ENCODE results near the gene SMCO3. TPM values are rescaled to one million over a fixed set of nuclear protein-coding genes. Genes with fewer than 3 reads are reported as not detected.

SMCO3 gene
- total RNA-seq, 2 donors from 2014 or later = 2.2 TPM; not detected in 1

DNA sequence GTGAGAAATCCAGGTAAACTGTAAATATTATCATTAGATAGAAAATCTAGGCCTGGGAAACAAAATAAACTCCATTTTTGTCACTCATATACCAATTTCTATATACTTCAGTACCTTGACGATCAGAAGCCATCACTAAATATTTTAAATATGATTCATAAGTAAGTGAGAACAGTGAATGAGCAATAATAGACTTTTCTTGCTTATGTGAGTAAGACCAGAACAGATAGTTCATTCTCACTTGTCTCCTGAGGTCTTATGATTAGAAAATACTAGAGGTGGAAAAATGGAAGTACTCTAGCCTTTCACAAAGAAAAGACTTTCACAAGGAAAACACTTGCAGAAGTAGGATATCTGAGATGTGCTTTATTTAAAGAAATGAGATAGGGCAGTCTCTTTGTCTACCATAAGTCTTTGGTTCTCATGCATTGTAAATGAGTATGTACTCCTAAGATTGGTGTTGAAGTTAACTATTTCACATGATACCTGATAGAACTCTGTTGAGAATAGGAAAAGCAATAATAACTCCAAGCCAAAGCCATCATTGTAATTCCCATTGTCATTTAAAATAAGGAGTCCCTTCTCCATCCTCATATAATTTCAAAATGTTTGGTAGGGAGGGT, 10.1 kb upstream of the SMCO3 start:
- TF ChIP-seq POLR2AphosphoS5 (IDR thresholded peaks at IDR 0.05) (no peak), POLR2A (IDR thresholded peaks at IDR 0.05) (no peak)
- TF ChIP-seq, protein P1, sequence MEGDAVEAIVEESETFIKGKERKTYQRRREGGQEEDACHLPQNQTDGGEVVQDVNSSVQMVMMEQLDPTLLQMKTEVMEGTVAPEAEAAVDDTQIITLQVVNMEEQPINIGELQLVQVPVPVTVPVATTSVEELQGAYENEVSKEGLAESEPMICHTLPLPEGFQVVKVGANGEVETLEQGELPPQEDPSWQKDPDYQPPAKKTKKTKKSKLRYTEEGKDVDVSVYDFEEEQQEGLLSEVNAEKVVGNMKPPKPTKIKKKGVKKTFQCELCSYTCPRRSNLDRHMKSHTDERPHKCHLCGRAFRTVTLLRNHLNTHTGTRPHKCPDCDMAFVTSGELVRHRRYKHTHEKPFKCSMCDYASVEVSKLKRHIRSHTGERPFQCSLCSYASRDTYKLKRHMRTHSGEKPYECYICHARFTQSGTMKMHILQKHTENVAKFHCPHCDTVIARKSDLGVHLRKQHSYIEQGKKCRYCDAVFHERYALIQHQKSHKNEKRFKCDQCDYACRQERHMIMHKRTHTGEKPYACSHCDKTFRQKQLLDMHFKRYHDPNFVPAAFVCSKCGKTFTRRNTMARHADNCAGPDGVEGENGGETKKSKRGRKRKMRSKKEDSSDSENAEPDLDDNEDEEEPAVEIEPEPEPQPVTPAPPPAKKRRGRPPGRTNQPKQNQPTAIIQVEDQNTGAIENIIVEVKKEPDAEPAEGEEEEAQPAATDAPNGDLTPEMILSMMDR (IDR thresholded peaks at IDR 0.05) = no peak

DNA sequence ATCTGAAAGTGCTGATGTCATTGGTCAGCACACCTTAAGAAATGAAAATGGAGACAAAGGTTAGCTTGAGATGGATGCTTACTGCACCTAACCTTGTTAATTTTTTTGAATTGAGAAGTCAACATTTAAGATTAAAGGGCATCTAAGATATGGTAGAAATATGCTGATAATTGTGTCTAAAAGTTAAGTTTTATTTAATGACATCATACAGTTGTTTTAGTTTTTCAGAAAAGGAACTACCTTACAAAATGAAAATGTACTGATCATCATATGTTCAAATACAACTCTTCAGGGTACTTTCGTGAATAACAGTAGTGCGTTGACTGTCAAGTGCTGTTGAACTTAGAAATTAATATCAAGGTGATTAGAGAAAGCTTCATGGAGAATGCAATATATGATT, 2.5 kb downstream of the SMCO3 start:
- intact Hi-C loops (cut with DNase I) = no loop called here
- DNase-seq (ENCODE audit: low spot score) = no peak
- Histone ChIP-seq H3K36me3 (no peaks in the 10 kb centered on the region), H3K4me1 (replicated peaks) (no peaks in the 10 kb centered on the region), H3K27ac (no peak overlapping the region), H3K4me3 (no peak overlapping the region), H3K9me3 (no peaks in the 10 kb centered on the region), H3K27me3 (replicated peaks; ENCODE audit: insufficient read depth) (no peaks in the 10 kb centered on the region)
- 93% methylated on average over 2 of the region's 2 CpGs for WGBS
- TF ChIP-seq, protein P1 (IDR thresholded peaks at IDR 0.05) = no peak
- TF ChIP-seq POLR2A (IDR thresholded peaks at IDR 0.05) = no peak
- no peak for TF ChIP-seq POLR2AphosphoS5 (IDR thresholded peaks at IDR 0.05)

More for the DNA sequence above, 10.1 kb upstream of the SMCO3 start:
- intact Hi-C loops (cut with DNase I) = no loop called here
- no peak overlapping the region for H3K27ac ChIP-seq
- WGBS = 86% methylated on average over 1 of the region's 1 CpG
- H3K4me3 ChIP-seq = no peak overlapping the region
- no peaks in the 10 kb centered on the region for H3K9me3 ChIP-seq
- no peaks in the 10 kb centered on the region for H3K27me3 ChIP-seq (replicated peaks; ENCODE audit: insufficient read depth)
- DNase-seq (ENCODE audit: low spot score) = no peak
- no peaks in the 10 kb centered on the region for H3K4me1 ChIP-seq (replicated peaks)
- H3K36me3 ChIP-seq = no peaks in the 10 kb centered on the region

DNA sequence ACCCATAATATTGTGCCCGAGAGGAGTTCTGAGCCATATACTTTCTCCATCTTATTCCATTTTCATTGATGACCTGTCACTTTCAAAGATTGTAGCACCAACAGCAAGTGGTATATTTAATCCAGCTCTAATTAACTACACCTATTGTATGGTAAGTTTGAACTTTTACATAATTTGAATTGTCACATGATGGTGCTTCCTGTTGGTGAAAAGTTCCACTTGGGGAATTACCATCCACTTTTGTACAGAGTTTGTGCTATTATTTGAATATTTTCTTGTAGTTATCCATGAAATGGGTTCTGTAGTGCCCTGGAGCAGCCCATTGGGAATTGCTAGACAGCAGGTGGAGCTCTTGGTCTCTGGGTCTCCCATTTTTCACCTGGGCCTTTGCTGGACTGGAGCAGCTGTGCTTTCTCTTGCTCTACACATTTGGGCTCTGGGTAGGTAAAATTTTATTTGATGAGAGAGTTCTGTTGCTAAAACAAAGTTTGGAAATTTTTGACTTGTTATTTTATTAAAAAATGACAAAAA, 3.0 kb downstream of the SMCO3 start:
- no peak overlapping the region for H3K4me3 ChIP-seq
- H3K27me3 ChIP-seq (replicated peaks; ENCODE audit: insufficient read depth) = no peaks in the 10 kb centered on the region
- no peaks in the 10 kb centered on the region for H3K4me1 ChIP-seq (replicated peaks)
- no peak for TF ChIP-seq POLR2A (IDR thresholded peaks at IDR 0.05)
- TF ChIP-seq, protein P1 (IDR thresholded peaks at IDR 0.05) = peak in 2 of 4 experiments; percentile 22 to 33
- no peak for TF ChIP-seq POLR2AphosphoS5 (IDR thresholded peaks at IDR 0.05)
- DNase-seq (ENCODE audit: low spot score) = peak; percentile 13
- no peak overlapping the region for H3K27ac ChIP-seq
- no peaks in the 10 kb centered on the region for H3K9me3 ChIP-seq
- no peaks in the 10 kb centered on the region for H3K36me3 ChIP-seq
- intact Hi-C loops (cut with DNase I) = no loop called here
- 90% methylated on average over 1 of the region's 1 CpG for WGBS

DNA sequence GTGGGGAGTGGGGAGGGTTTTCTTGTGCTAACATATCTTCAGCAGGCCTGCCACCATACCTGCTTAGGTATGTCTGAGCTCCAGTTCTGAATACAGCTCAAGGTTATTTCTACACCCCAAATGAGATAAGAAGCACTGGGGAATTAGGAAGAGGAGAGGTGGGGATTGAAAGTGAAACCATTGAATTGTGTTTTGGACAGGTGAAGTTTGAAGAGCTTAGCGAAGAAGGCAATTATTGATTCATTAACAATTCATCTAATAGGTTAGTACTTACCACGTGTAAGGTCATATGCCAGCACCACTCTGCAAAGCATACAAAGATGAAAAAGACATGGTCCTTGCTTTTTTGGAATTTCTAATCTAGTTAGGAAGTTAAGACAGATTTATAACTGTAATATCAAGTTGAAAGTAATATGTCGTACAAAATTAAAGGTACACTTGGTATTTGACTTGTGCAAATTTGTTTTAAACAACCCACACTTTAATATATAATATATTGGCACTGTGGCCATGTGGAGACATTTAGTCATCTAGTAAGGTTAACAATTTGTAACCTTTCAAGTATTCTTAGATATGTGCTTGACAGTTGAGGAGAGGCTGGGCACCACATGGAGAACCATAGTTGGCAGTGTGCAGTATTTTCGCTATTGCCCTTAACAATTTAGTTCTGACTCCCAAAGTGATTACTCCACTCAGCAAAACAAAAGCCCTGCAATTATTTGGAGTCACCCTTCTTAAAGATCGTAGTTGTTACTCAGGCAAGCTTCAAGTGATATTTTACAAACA, 3.6 kb downstream of the SMCO3 start:
- no peak for DNase-seq (ENCODE audit: low spot score)
- H3K27ac ChIP-seq = no peak overlapping the region
- H3K9me3 ChIP-seq = no peaks in the 10 kb centered on the region
- TF ChIP-seq POLR2AphosphoS5 (IDR thresholded peaks at IDR 0.05) = no peak
- TF ChIP-seq POLR2A (IDR thresholded peaks at IDR 0.05) = no peak
- TF ChIP-seq, protein P1 (IDR thresholded peaks at IDR 0.05) = no peak
- no peaks in the 10 kb centered on the region for H3K36me3 ChIP-seq
- 87% methylated on average over 5 of the region's 5 CpGs for WGBS
- no peak overlapping the region for H3K4me3 ChIP-seq
- no peaks in the 10 kb centered on the region for H3K27me3 ChIP-seq (replicated peaks; ENCODE audit: insufficient read depth)
- no peaks in the 10 kb centered on the region for H3K4me1 ChIP-seq (replicated peaks)
- intact Hi-C loops (cut with DNase I) = no loop called here
